SU-DHL-6 (cell line): ENCODE results near the gene MICAL3.

Source experiments
- EZH2phosphoT487 ChIP-seq: fragments of 200-600 bp; sonication (generic), shearing (Covaris generic); conservative IDR thresholded peaks from 2 replicates; pipeline ENCODE4 v1.6.1; 2018; ENCODE audit warnings: mild to moderate bottlenecking, antibody characterized with exemption, low read length, moderate library complexity, mixed read lengths
- TF ChIP-seq, protein P1 (sequence below): fragments of 200-600 bp; sonication (generic); IDR thresholded peaks from one replicate; pipeline ENCODE4 v1.5.1; 2017; ENCODE audit warnings: antibody characterized with exemption, mild to moderate bottlenecking, low read length, moderate library complexity; ENCODE audit not compliant: insufficient read depth, poor library complexity, severe bottlenecking

DNA sequence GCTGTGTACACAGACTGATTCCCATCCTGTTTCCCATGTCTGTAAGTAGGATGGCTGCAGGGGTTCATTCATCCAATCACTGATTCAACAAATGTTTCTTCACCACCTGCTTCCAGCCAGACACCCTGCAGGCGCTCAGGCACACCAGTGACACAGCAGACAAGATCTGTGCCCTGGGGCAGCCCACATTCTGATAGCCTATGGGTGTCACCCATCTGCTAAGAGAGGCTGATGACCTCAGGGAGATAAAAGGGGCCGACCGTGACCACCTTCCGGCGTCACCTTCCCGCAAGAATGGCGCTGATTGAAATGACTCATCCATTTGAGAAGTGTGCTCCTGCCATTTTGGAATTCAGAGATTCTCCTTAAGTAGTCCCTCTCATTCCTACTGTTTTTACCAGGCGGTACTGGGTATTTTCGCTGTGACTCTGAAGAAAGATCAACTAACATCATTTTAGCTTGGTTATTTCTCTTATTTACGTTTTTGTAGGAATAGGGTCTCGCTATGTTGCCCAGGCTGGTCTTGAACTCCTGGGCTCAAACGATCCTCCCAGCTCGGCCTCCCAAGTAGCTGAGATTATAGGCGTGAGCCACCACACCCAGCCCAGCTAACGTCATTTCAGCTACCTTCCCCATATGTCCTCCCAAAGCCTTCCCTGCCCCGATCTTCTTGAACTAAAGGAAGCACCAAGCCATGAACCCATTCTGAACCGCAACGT lies 176.8 kb downstream of the MICAL3 start:
- TF ChIP-seq, protein P1, sequence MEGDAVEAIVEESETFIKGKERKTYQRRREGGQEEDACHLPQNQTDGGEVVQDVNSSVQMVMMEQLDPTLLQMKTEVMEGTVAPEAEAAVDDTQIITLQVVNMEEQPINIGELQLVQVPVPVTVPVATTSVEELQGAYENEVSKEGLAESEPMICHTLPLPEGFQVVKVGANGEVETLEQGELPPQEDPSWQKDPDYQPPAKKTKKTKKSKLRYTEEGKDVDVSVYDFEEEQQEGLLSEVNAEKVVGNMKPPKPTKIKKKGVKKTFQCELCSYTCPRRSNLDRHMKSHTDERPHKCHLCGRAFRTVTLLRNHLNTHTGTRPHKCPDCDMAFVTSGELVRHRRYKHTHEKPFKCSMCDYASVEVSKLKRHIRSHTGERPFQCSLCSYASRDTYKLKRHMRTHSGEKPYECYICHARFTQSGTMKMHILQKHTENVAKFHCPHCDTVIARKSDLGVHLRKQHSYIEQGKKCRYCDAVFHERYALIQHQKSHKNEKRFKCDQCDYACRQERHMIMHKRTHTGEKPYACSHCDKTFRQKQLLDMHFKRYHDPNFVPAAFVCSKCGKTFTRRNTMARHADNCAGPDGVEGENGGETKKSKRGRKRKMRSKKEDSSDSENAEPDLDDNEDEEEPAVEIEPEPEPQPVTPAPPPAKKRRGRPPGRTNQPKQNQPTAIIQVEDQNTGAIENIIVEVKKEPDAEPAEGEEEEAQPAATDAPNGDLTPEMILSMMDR, result no peak
- TF ChIP-seq EZH2phosphoT487, result no peak
